ENCODE results near the gene CEP72. TPM values are rescaled to one million over a fixed set of nuclear protein-coding genes. Genes with fewer than 3 reads are reported as not detected.

The CEP72 gene
- total and polyA plus RNA-seq, 2 of the 13 experiments (the other 11 are each of a cell fraction or from before 2014, with no cell fraction given): 3.4 to 9.4 TPM

GRCh38 chr5:669111-669841 lies 57.1 kb downstream of the CEP72 start (continued):
- TF ChIP-seq ZNF383 (CRISPR knock-in tag; IDR thresholded peaks at IDR 0.05; ENCODE audit: borderline replicate concordance) (no peak), ZNF614 (CRISPR knock-in tag; IDR thresholded peaks at IDR 0.05; ENCODE audit: borderline replicate concordance) (no peak), TEAD2 (CRISPR knock-in tag; IDR thresholded peaks at IDR 0.05) (no peak), ZNF737 (CRISPR knock-in tag; IDR thresholded peaks at IDR 0.05; ENCODE audit: borderline replicate concordance) (no peak), ZNF652 (CRISPR knock-in tag; IDR thresholded peaks at IDR 0.05; ENCODE audit: borderline replicate concordance, low read depth) (no peak), MYNN (CRISPR knock-in tag; IDR thresholded peaks at IDR 0.05; ENCODE audit: low read depth) (no peak), NFATC3 (CRISPR knock-in tag; IDR thresholded peaks at IDR 0.05) (no peak), ZFP91 (CRISPR knock-in tag; IDR thresholded peaks at IDR 0.05; ENCODE audit: borderline replicate concordance) (peak; percentile 53; the same call in 1 of the 2 replicates), CENPBD1 (CRISPR knock-in tag; IDR thresholded peaks at IDR 0.05; ENCODE audit: borderline replicate concordance, low read depth) (no peak), SP5 (CRISPR knock-in tag; IDR thresholded peaks at IDR 0.05; ENCODE audit: borderline replicate concordance, low read depth) (no peak), HINFP (CRISPR knock-in tag; IDR thresholded peaks at IDR 0.05; ENCODE audit: low read depth) (no peak), ARHGAP35 (CRISPR knock-in tag; IDR thresholded peaks at IDR 0.05; ENCODE audit: borderline replicate concordance) (no peak), ARID3A (IDR thresholded peaks at IDR 0.05; ENCODE audit: low read depth, low read length) (no peak), MTA3 (CRISPR knock-in tag; IDR thresholded peaks at IDR 0.05) (no peak), JUND (CRISPR knock-in tag; IDR thresholded peaks at IDR 0.05) (no peak), CBX5 (CRISPR knock-in tag; IDR thresholded peaks at IDR 0.05; ENCODE audit: borderline replicate concordance) (no peak), ZNF772 (CRISPR knock-in tag; IDR thresholded peaks at IDR 0.05) (no peak), ZNF597 (CRISPR knock-in tag; IDR thresholded peaks at IDR 0.05) (no peak), FOSL1 (CRISPR knock-in tag; IDR thresholded peaks at IDR 0.05; ENCODE audit: borderline replicate concordance) (no peak), ZMYM4 (CRISPR knock-in tag; IDR thresholded peaks at IDR 0.05) (no peak), ZFP36L1 (CRISPR knock-in tag; IDR thresholded peaks at IDR 0.05) (no peak), ZNF260 (CRISPR knock-in tag; IDR thresholded peaks at IDR 0.05; ENCODE audit: borderline replicate concordance, low read depth) (no peak)

Data from HepG2 (cell line).